IMR-90 (cell line): ENCODE results near the gene AMBP. TPM values are rescaled to one million over a fixed set of nuclear protein-coding genes. Genes with fewer than 3 reads are reported as not detected.

Experiments
- ATAC-seq: fragments of 200-7000 bp; cut with Tn5 transposase; 2 replicates; pipeline ENCODE4 v1.9.1; 2020; ENCODE audit warnings: low read depth, mild to moderate bottlenecking, moderate library complexity
- BruUV-seq: library from RNA; stranded (reverse); fragments of 400-500 nt; replicated peaks from 2 replicates; lab custom pipeline; 2021; lab: Mats Ljungman, UMichigan
- CTCF ChIA-PET: fragments of 300-600 bp; formaldehyde crosslinking; extraction: SDS; loops from one replicate; lab custom pipeline; 2021; ENCODE audit warnings: antibody characterized with exemption; lab: Yijun Ruan, JAX
- POLR2A ChIA-PET: fragments of 300-600 bp; sonication (Branson Sonifier 250); formaldehyde crosslinking; loops from one replicate; lab custom pipeline; 2022; ENCODE audit warnings: antibody characterized with exemption; ENCODE audit not compliant: unreplicated experiment; lab: Charles Lee
- DNase-seq: peaks from one replicate; pipeline ENCODE4 v3.0.0; 2013
- H2AFZ ChIP-seq: replicated peaks from 2 replicates; pipeline ENCODE3; 2013; ENCODE audit warnings: low read length, mild to moderate bottlenecking; ENCODE audit not compliant: poor library complexity
- H2AK5ac ChIP-seq: 2 replicates; pipeline ENCODE4 v1.6.1; 2013; ENCODE audit warnings: low read depth, low read length, inconsistent platforms
- H2AK9ac ChIP-seq: replicated peaks from 2 replicates; pipeline ENCODE3; 2013; ENCODE audit warnings: mild to moderate bottlenecking, low read depth, low read length, moderate library complexity; ENCODE audit not compliant: poor library complexity
- H2BK120ac ChIP-seq: 2 replicates; pipeline ENCODE4 v1.6.1; 2013; ENCODE audit warnings: low read depth, low read length, inconsistent platforms
- H2BK15ac ChIP-seq: 3 replicates; pipeline ENCODE4 v1.6.1; 2013; ENCODE audit warnings: low read depth, low read length, inconsistent platforms
- H2BK20ac ChIP-seq: 2 replicates; pipeline ENCODE4 v1.6.1; 2013; ENCODE audit warnings: low read depth, mild to moderate bottlenecking, inconsistent platforms, low read length, moderate library complexity
- H2BK5ac ChIP-seq: 2 replicates; pipeline ENCODE4 v1.6.1; 2013; ENCODE audit warnings: mild to moderate bottlenecking, low read depth, low read length, inconsistent platforms; ENCODE audit not compliant: poor library complexity, severe bottlenecking
- H3K14ac ChIP-seq: replicated peaks from 2 replicates; pipeline ENCODE4 v1.6.1; 2013; ENCODE audit warnings: low read depth, low read length, inconsistent platforms
- H3K18ac ChIP-seq: 2 replicates; pipeline ENCODE4 v1.6.1; 2013; ENCODE audit warnings: low read depth, low read length, control low read depth
- H3K23ac ChIP-seq: 2 replicates; pipeline ENCODE4 v1.6.1; 2013; ENCODE audit warnings: low read depth, low read length, inconsistent platforms
- H3K27ac ChIP-seq: 2 replicates; pipeline ENCODE4 v1.5.1; 2013; ENCODE audit warnings: mild to moderate bottlenecking, control low read depth, low read length; ENCODE audit not compliant: insufficient read depth
- H3K27me3 ChIP-seq: 2 replicates; pipeline ENCODE4 v1.6.1; 2013; ENCODE audit warnings: low read length; ENCODE audit not compliant: control insufficient read depth, insufficient read depth
- H3K36me3 ChIP-seq: 2 replicates; pipeline ENCODE4 v1.6.1; 2013; ENCODE audit warnings: low read length, mixed read lengths; ENCODE audit not compliant: control insufficient read depth, insufficient read depth
- H3K4ac ChIP-seq: 2 replicates; pipeline ENCODE4 v1.6.1; 2013; ENCODE audit warnings: low read depth, low read length, inconsistent platforms
- H3K4me1 ChIP-seq: 2 replicates; pipeline ENCODE4 v1.6.1; 2013; ENCODE audit warnings: low read length, mixed read lengths; ENCODE audit not compliant: control insufficient read depth, insufficient read depth
- H3K4me2 ChIP-seq: 2 replicates; pipeline ENCODE4 v1.6.1; 2013; ENCODE audit warnings: low read depth, mild to moderate bottlenecking, control low read depth, low read length, moderate library complexity
- H3K4me3 ChIP-seq: 2 replicates; pipeline ENCODE4 v1.5.1; 2013; ENCODE audit warnings: low read depth, mild to moderate bottlenecking, control low read depth, low read length, moderate library complexity; ENCODE audit not compliant: insufficient read depth
- H3K56ac ChIP-seq: 2 replicates; pipeline ENCODE4 v1.6.1; 2013; ENCODE audit warnings: low read length, inconsistent platforms; ENCODE audit not compliant: insufficient read depth; ENCODE audit errors: extremely low read depth
- H3K79me1 ChIP-seq, 2 experiments: 2 replicates each; pipeline ENCODE4 v1.6.1; 2013; ENCODE audit warnings: low read length in 2 of 2, inconsistent platforms in 1 of 2, low read depth in 1 of 2
- H3K9ac ChIP-seq: 2 replicates; pipeline ENCODE4 v1.6.1; 2013; ENCODE audit warnings: low read depth, low read length, control low read depth
- H3K9me1 ChIP-seq: 2 replicates; pipeline ENCODE4 v1.6.1; 2013; ENCODE audit warnings: low read length, inconsistent platforms; ENCODE audit not compliant: insufficient read depth
- H3K9me3 ChIP-seq: 2 replicates; pipeline ENCODE4 v1.6.1; 2013; ENCODE audit warnings: low read length; ENCODE audit not compliant: control insufficient read depth, insufficient read depth
- H4K20me1 ChIP-seq: 2 replicates; pipeline ENCODE4 v1.6.1; 2013; ENCODE audit warnings: low read length, inconsistent platforms; ENCODE audit not compliant: insufficient read depth
- H4K5ac ChIP-seq: 2 replicates; pipeline ENCODE4 v1.6.1; 2013; ENCODE audit warnings: mild to moderate bottlenecking, low read depth, low read length, control low read depth
- H4K8ac ChIP-seq, 2 experiments: 2 replicates each; pipeline ENCODE4 v1.6.1; 2013; ENCODE audit warnings: low read depth in 2 of 2, low read length in 2 of 2, control low read depth in 1 of 2, inconsistent platforms in 1 of 2
- H4K91ac ChIP-seq: 2 replicates; pipeline ENCODE4 v1.6.1; 2013; ENCODE audit warnings: low read depth, low read length, inconsistent platforms; ENCODE audit not compliant: insufficient read depth
- BHLHE40 ChIP-seq: fragments of 150-350 bp; IDR thresholded peaks from 2 replicates; pipeline ENCODE4 v1.6.1; 2016; ENCODE audit warnings: mild to moderate bottlenecking, low read depth, low read length
- FOS ChIP-seq: fragments of 150-350 bp; IDR thresholded peaks from 2 replicates; pipeline ENCODE4 v1.6.1; 2016; ENCODE audit warnings: low read depth, low read length
- NFE2L2 ChIP-seq: fragments of 150-350 bp; IDR thresholded peaks from 2 replicates; pipeline ENCODE4 v1.6.1; 2016; ENCODE audit warnings: low read depth, mild to moderate bottlenecking, low read length
- RCOR1 ChIP-seq: IDR thresholded peaks from 2 replicates; pipeline ENCODE4 v1.6.1; 2012; ENCODE audit warnings: mild to moderate bottlenecking, low read length, improper control_type of control experiment; ENCODE audit not compliant: insufficient replicate concordance
- USF2 ChIP-seq: fragments of 150-350 bp; IDR thresholded peaks from 2 replicates; pipeline ENCODE4 v1.6.1; 2017; ENCODE audit warnings: mild to moderate bottlenecking, antibody characterized with exemption, low read length, low read depth
- WGBS, 2 experiments: methylation state at CpG; one replicate each; pipeline versions ENCODE4 v1.1.5 to v1.1.7; 2013; ENCODE audit warnings: missing lambda C conversion rate in 2 of 2; ENCODE audit not compliant: insufficient read length in 1 of 2; ENCODE audit errors: extremely low coverage in 2 of 2; 5-methylcytosine and 5-hydroxymethylcytosine counted together
- dilution Hi-C: fragments of 300-500 bp; cut with HindIII; formaldehyde crosslinking; loops from one replicate; pipeline ENCODE4 v1.14.3; 2018; ENCODE audit warnings: low sequenced_read_pairs; ENCODE audit not compliant: unreplicated experiment
- in situ Hi-C: fragments of 300-500 bp; cut with MboI; formaldehyde crosslinking; loops from 3 replicates; pipeline ENCODE4 v1.14.3; 2019; ENCODE audit warnings: low sequenced_read_pairs, inconsistent platforms, mixed read lengths
- intact Hi-C: fragments of 100-400 bp; cut with micrococcal nuclease; formaldehyde crosslinking; loops from 2 replicates; pipeline ENCODE4 v1.10.0; 2022
- polyA plus RNA-seq, 3 experiments: library from polyadenylated mRNA; depleted of rRNA; stranded (reverse); fragments of >200 nt; gene quantifications; 2 replicates each; pipeline ENCODE4 v1.2.3, GENCODE V29; 2012; ENCODE audit warnings: low replicate concordance in 1 of 3
- total RNA-seq: library from RNA; depleted of rRNA; stranded (reverse); fragments of >200 nt; gene quantifications from 2 replicates; pipeline ENCODE4 v1.2.3, GENCODE V29; 2012
- TF ChIP-seq, protein P1 (sequence below): fragments of 150-350 bp; IDR thresholded peaks from 2 replicates; pipeline ENCODE4 v1.6.1; 2016; ENCODE audit warnings: low read depth, mild to moderate bottlenecking, low read length, moderate library complexity, borderline replicate concordance

Gene AMBP
- total and polyA plus RNA-seq, 2 of the 4 experiments (the other 2 are of a cell fraction): not detected

- Histone ChIP-seq H3K79me1 (peaks cover 0 to 3% of the 10 kb centered on the region in 2 experiments; a peak in 1 of 4 replicates), H3K56ac (no peak overlapping the region), H4K91ac (no peak overlapping the region), H3K4me1 (no peaks in the 10 kb centered on the region), H3K9me3 (no peaks in the 10 kb centered on the region), H2AK9ac (no peak overlapping the region), H4K5ac (no peak overlapping the region), H3K27me3 (no peaks in the 10 kb centered on the region), H3K4ac (no peak overlapping the region), H3K4me2 (no peak overlapping the region), H3K36me3 (peaks cover 30% of the 10 kb centered on the region), H2AFZ (no peak overlapping the region), H3K14ac (no peak overlapping the region), H2BK120ac (no peak overlapping the region), H3K9me1 (peaks cover 6% of the 10 kb centered on the region; the same call in 1 of the 2 replicates), H3K27ac (no peak overlapping the region), H4K20me1 (no peaks in the 10 kb centered on the region), H2AK5ac (no peak overlapping the region), H2BK5ac (no peak overlapping the region), H3K4me3 (no peak overlapping the region), H2BK20ac (no peak overlapping the region), H2BK15ac (no peak overlapping the region), H3K18ac (no peak overlapping the region), H4K8ac (no peak overlapping the region), H3K9ac (no peak overlapping the region), H3K23ac (no peak overlapping the region)
- intact Hi-C loops: no loop called here
- WGBS, 2 experiments: 98% methylated on average over 13 of the region's 18 CpGs; no CpG with 5 or more reads in 1 of the 2 experiments
- no peak for ATAC-seq
- ChIA-PET POLR2A (no interaction called here), CTCF (no interaction called here)
- TF ChIP-seq NFE2L2 (no peak), RCOR1 (no peak), BHLHE40 (no peak), FOS (no peak), USF2 (no peak)
- TF ChIP-seq, protein P1, sequence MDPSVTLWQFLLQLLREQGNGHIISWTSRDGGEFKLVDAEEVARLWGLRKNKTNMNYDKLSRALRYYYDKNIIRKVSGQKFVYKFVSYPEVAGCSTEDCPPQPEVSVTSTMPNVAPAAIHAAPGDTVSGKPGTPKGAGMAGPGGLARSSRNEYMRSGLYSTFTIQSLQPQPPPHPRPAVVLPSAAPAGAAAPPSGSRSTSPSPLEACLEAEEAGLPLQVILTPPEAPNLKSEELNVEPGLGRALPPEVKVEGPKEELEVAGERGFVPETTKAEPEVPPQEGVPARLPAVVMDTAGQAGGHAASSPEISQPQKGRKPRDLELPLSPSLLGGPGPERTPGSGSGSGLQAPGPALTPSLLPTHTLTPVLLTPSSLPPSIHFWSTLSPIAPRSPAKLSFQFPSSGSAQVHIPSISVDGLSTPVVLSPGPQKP: no peak
- dilution Hi-C loops: no loop called here
- DNase-seq: no peak
- in situ Hi-C loops: no loop called here
- BruUV-seq: no TSS peak
Observed at GRCh38 chr9:114055061-114055460, 23.0 kb downstream of the AMBP start.
